ENCODE results near the gene HLA-B. TPM values are rescaled to one million over a fixed set of nuclear protein-coding genes. Genes with fewer than 3 reads are reported as not detected.

HLA-B gene
- total RNA-seq, 1 donor from 2014 or later: 216 TPM

- Mint-ChIP-seq H3K27ac (ENCODE audit: unreplicated experiment) (no peak overlapping the region), H3K4me1 (ENCODE audit: low read depth) (no peaks in the 10 kb centered on the region), H3K9me3 (ENCODE audit: low read depth) (peaks cover 48% of the 10 kb centered on the region), H3K4me3 (ENCODE audit: unreplicated experiment) (no peak overlapping the region), H3K27me3 (ENCODE audit: low read depth) (peaks cover 17% of the 10 kb centered on the region), H3K36me3 (ENCODE audit: low read depth) (peaks cover 13% of the 10 kb centered on the region)
- no peak for DNase-seq (ENCODE audit: low spot score)
- TF ChIP-seq, protein P1, sequence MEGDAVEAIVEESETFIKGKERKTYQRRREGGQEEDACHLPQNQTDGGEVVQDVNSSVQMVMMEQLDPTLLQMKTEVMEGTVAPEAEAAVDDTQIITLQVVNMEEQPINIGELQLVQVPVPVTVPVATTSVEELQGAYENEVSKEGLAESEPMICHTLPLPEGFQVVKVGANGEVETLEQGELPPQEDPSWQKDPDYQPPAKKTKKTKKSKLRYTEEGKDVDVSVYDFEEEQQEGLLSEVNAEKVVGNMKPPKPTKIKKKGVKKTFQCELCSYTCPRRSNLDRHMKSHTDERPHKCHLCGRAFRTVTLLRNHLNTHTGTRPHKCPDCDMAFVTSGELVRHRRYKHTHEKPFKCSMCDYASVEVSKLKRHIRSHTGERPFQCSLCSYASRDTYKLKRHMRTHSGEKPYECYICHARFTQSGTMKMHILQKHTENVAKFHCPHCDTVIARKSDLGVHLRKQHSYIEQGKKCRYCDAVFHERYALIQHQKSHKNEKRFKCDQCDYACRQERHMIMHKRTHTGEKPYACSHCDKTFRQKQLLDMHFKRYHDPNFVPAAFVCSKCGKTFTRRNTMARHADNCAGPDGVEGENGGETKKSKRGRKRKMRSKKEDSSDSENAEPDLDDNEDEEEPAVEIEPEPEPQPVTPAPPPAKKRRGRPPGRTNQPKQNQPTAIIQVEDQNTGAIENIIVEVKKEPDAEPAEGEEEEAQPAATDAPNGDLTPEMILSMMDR (IDR thresholded peaks at IDR 0.05): no peak
Measured at GRCh38 chr6:31340228-31340627, 16.8 kb downstream of the HLA-B start.

GRCh38 chr6:31339210-31339609, 17.8 kb downstream of the HLA-B start:
- Mint-ChIP-seq H3K36me3 (ENCODE audit: low read depth) (peaks cover 13% of the 10 kb centered on the region), H3K4me1 (ENCODE audit: low read depth) (no peaks in the 10 kb centered on the region), H3K27ac (ENCODE audit: unreplicated experiment) (no peak overlapping the region), H3K27me3 (ENCODE audit: low read depth) (peaks cover 15% of the 10 kb centered on the region), H3K4me3 (ENCODE audit: unreplicated experiment) (no peak overlapping the region), H3K9me3 (ENCODE audit: low read depth) (peaks cover 54% of the 10 kb centered on the region)
- DNase-seq (ENCODE audit: low spot score): no peak
- TF ChIP-seq, protein P1 (IDR thresholded peaks at IDR 0.05): no peak

DNA sequence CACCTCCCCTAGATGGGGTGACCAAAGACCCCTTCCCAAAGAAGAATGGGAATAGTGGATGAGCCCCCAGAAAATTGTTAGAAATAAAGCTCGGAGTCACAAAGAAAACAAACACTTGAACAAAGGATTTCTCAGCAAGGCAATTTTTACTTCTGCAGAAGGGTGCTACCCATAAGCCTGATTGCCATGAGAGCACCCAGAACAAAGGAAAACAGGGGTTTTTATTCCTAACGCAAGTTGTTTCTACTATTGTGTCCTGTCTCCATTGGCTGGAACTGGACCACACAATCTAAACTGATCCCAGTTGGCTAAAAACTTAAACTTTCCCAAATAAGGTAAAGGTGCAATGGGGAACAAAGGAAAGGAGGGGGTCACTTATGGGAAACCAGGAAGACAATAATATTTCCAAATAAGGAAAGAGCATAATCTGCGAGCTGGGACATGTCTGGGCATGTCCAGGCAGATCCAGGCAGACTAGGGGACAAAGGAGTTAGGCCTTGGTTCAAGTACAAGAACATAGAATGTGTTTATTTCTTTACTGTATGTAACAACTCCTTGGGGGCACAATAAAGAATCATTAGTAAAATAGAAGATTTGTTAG, 20.0 kb downstream of the HLA-B start:
- peaks cover 18% of the 10 kb centered on the region for H3K27me3 Mint-ChIP-seq (ENCODE audit: low read depth)
- peaks cover 54% of the 10 kb centered on the region for H3K9me3 Mint-ChIP-seq (ENCODE audit: low read depth)
- H3K36me3 Mint-ChIP-seq (ENCODE audit: low read depth): peaks cover 13% of the 10 kb centered on the region
- H3K4me1 Mint-ChIP-seq (ENCODE audit: low read depth): no peaks in the 10 kb centered on the region
- no peak overlapping the region for H3K4me3 Mint-ChIP-seq (ENCODE audit: unreplicated experiment)
- H3K27ac Mint-ChIP-seq (ENCODE audit: unreplicated experiment): no peak overlapping the region
- no peak for DNase-seq (ENCODE audit: low spot score)
- TF ChIP-seq, protein P1 (IDR thresholded peaks at IDR 0.05): no peak

DNA sequence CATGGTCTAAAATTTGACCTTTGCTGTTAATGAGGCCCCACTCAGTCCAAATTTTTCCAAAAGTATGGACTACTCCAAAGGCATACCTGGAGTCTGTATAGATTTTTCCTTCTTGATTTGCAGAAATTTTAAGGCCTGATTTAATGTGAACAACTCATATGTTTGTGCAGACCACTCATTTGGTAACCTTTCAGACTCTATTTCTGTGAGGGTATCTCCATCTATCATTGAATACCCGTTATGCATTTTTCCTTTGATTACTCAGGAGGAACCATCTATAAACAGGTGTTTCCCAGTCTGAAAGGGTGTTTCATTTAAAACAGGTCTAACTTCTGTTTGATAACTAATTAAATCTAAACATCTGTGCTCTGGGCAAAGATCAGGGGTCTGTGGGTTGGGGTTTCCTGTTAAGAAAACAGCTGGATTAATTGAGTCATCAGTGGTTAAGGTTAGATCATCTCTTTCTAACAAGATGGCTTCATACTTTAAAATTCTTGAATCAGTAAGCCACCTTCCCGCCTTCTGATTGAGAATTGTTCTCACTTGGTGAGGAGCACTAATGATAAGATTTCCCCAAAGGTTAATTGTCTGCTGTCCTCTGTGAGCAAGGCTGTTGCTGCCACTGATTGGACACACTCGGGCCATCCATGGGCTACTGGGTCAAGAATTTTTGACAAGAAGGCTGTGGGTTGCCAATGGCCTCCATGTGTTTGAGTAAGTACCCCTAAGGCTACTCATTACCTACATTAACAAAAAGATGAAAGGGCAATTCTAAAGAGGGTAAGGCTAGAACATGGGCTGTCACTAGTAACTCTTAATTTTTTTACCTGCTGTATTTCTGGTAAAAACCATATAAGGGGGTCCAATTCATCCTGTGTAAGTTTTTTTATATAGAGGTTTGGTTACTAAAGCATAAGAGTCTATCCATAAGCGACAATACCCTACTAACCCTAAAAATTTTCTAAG, 24.1 kb downstream of the HLA-B start:
- TF ChIP-seq, protein P1 (IDR thresholded peaks at IDR 0.05): no peak
- Mint-ChIP-seq H3K9me3 (ENCODE audit: low read depth) (peaks cover 48% of the 10 kb centered on the region), H3K27ac (ENCODE audit: unreplicated experiment) (no peak overlapping the region), H3K27me3 (ENCODE audit: low read depth) (peaks cover 23% of the 10 kb centered on the region), H3K4me3 (ENCODE audit: unreplicated experiment) (no peak overlapping the region), H3K4me1 (ENCODE audit: low read depth) (no peaks in the 10 kb centered on the region), H3K36me3 (ENCODE audit: low read depth) (peaks cover 9% of the 10 kb centered on the region)
- no peak for DNase-seq (ENCODE audit: low spot score)

- H3K27me3 Mint-ChIP-seq (ENCODE audit: low read depth): peaks cover 19% of the 10 kb centered on the region
- H3K4me3 Mint-ChIP-seq (ENCODE audit: unreplicated experiment): no peak overlapping the region
- TF ChIP-seq, protein P1 (IDR thresholded peaks at IDR 0.05): no peak
- no peaks in the 10 kb centered on the region for H3K4me1 Mint-ChIP-seq (ENCODE audit: low read depth)
- H3K36me3 Mint-ChIP-seq (ENCODE audit: low read depth): peaks cover 1% of the 10 kb centered on the region
- no peak for DNase-seq (ENCODE audit: low spot score)
- no peak overlapping the region for H3K27ac Mint-ChIP-seq (ENCODE audit: unreplicated experiment)
- H3K9me3 Mint-ChIP-seq (ENCODE audit: low read depth): peaks cover 26% of the 10 kb centered on the region
Measured at GRCh38 chr6:31328355-31328960, 28.5 kb downstream of the HLA-B start.
